Uterus (tissue), 2 donors: ENCODE data around the gene PPCDC.

ENCODE experiments used
- CTCF ChIP-seq, 4 experiments: fragments of 200-600 bp in 2 of 4; fragments of 450-650 bp in 2 of 4; sonication (generic) in 2 of 4; IDR thresholded peaks; one replicate each; pipeline ENCODE4 v1.5.1; 2016 to 2019; ENCODE audit warnings: antibody characterized with exemption in 4 of 4, mild to moderate bottlenecking in 2 of 4, moderate library complexity in 1 of 4
- POLR2A ChIP-seq, 2 donors: fragments of 450-650 bp; IDR thresholded peaks; one replicate each; pipeline ENCODE4 v1.6.1; 2016; ENCODE audit warnings: antibody characterized with exemption in 2 of 2, mild to moderate bottlenecking in 1 of 2, moderate library complexity in 1 of 2

DNA sequence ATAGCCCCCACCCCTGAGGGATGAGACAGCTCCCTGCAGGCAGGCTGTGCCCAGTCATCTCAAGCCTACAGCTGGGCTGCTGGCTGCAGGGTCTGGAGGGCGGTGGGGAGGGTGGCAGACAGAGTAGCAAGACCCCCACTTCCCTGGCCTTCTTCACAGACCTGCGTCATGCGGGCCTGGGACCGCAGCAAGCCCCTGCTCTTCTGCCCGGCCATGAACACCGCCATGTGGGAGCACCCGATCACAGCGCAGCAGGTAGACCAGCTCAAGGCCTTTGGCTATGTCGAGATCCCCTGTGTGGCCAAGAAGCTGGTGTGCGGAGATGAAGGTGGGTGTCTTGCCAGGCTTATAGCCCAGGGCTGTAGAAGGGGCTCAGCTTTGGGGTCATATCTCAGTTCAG is 25.0 kb downstream of the PPCDC start:
- TF ChIP-seq CTCF (IDR thresholded peaks at IDR 0.05): no peak
- no peak for TF ChIP-seq POLR2A (IDR thresholded peaks at IDR 0.05)
